Left lung (tissue), 10 donors: Measurements from ENCODE around the gene SNX27. TPM values are rescaled to one million over a fixed set of nuclear protein-coding genes. Genes with fewer than 3 reads are reported as not detected.

ENCODE experiments used
- ATAC-seq: fragments of 200-7000 bp; cut with Tn5 transposase; one replicate; pipeline ENCODE4 v1.9.1; 2020; ENCODE audit warnings: moderate library complexity
- DNase-seq, 4 donors: peaks; one replicate each; pipeline ENCODE4 v3.0.0-alpha.2; 2013 to 2020
- H3K27ac ChIP-seq, 2 donors: fragments of 200-600 bp; sonication (generic) in 1 of 2; one replicate each; pipeline versions ENCODE4 v1.5.0 to v1.8.0; 2020 to 2021
- H3K27me3 ChIP-seq, 2 donors: fragments of 200-600 bp; sonication (generic) in 1 of 2; one replicate each; pipeline versions ENCODE4 v1.5.0 to v1.8.0; 2020 to 2021
- H3K36me3 ChIP-seq, 2 donors: fragments of 200-600 bp; sonication (generic) in 1 of 2; one replicate each; pipeline versions ENCODE4 v1.5.0 to v1.8.0; 2020 to 2021
- H3K4me1 ChIP-seq, 2 donors: fragments of 200-600 bp; one replicate each; pipeline ENCODE4 v1.8.0; 2021
- H3K4me3 ChIP-seq, 2 donors: fragments of 200-600 bp; sonication (generic) in 1 of 2; one replicate each; pipeline versions ENCODE4 v1.5.0 to v1.8.0; 2020 to 2021; ENCODE audit warnings: mild to moderate bottlenecking in 1 of 2
- H3K9me3 ChIP-seq, 2 donors: fragments of 200-600 bp; sonication (generic) in 1 of 2; one replicate each; pipeline versions ENCODE4 v1.5.0 to v1.8.0; 2020 to 2021
- intact Hi-C, 2 donors: fragments of 100-400 bp; cut with DNase I; formaldehyde crosslinking; loops; one replicate each; pipeline versions ENCODE4 v1.11.2 to v1.14.2; 2022
- polyA plus RNA-seq, 6 donors: library from polyadenylated mRNA; unstranded; fragments of 120-200 nt; gene quantifications; one replicate each; pipeline ENCODE4 v1.2.1, GENCODE V29; 2013; ENCODE audit not compliant: insufficient read length in 6 of 6
- total RNA-seq, 2 donors: library from RNA; stranded (reverse); fragmentation: NEBNext Ultra II Directional; extraction: Animal tissue kit (Norgen Biotek cat#: 25700); gene quantifications; one replicate each; pipeline ENCODE4 v1.2.1, GENCODE V29; 2021
- TF ChIP-seq, protein P1 (sequence below), 2 donors: fragments of 200-600 bp; sonication (generic) in 1 of 2; IDR thresholded peaks; one replicate each; pipeline versions ENCODE4 v1.5.0 to v1.8.0; 2021; ENCODE audit warnings: antibody characterized with exemption in 2 of 2
- donor health status: DM: no; HTN: yes; CAD: no.
- donor health status: DM: no; HTN: no; CAD: no.

Gene SNX27
- total and polyA plus RNA-seq, 8 donors, result 21.5 to 64.5 (median 23.9) TPM

DNA sequence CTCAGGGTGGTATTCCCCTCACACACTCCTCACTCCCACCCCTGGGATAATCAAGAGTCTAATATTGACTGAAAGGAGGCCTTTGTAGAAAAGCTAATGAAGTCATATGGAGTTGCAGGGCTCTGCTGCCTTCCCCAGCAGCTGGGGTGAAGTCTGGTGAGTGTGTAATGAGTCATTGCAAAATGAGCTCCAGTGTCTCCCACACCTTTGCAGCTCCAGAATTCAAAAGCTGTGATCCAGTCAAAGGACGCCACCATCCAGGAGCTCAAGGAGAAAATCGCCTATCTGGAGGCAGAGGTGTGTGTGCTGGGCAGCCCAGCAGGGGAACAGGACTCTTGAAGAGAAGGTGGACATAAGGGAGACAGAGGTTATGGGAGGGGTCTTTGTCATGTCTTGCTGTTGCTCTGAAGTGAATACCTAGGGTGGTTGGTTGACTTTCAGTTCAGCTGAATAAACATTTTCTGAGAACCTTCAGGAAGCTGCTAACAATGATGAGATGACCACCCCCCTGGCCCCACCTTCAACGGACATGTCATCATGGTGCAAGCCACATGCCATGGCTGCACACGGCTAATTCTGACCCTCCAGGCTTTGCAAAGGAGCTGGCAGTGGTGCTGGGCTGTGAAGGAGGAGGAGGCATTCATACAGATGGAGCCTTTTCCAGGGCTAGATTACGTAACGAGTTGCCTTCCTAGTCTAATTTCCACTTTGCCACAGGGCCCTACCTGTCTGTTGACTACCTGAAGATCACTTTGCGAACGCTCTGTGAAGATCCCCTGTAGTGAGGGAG is 32.2 kb upstream of the SNX27 start:
- H3K27me3 ChIP-seq, result no peaks in the 10 kb centered on the region
- DNase-seq (no peak), ATAC-seq (no peak)
- TF ChIP-seq, protein P1, sequence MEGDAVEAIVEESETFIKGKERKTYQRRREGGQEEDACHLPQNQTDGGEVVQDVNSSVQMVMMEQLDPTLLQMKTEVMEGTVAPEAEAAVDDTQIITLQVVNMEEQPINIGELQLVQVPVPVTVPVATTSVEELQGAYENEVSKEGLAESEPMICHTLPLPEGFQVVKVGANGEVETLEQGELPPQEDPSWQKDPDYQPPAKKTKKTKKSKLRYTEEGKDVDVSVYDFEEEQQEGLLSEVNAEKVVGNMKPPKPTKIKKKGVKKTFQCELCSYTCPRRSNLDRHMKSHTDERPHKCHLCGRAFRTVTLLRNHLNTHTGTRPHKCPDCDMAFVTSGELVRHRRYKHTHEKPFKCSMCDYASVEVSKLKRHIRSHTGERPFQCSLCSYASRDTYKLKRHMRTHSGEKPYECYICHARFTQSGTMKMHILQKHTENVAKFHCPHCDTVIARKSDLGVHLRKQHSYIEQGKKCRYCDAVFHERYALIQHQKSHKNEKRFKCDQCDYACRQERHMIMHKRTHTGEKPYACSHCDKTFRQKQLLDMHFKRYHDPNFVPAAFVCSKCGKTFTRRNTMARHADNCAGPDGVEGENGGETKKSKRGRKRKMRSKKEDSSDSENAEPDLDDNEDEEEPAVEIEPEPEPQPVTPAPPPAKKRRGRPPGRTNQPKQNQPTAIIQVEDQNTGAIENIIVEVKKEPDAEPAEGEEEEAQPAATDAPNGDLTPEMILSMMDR (IDR thresholded peaks at IDR 0.05), result no peak
- no peak overlapping the region for H3K27ac ChIP-seq
- H3K9me3 ChIP-seq, result no peaks in the 10 kb centered on the region
- no peak overlapping the region for H3K4me3 ChIP-seq
- intact Hi-C loops, result no loop called here
- no peaks in the 10 kb centered on the region for H3K4me1 ChIP-seq
- peaks cover 0 to 20% of the 10 kb centered on the region in 2 donors for H3K36me3 ChIP-seq

DNA sequence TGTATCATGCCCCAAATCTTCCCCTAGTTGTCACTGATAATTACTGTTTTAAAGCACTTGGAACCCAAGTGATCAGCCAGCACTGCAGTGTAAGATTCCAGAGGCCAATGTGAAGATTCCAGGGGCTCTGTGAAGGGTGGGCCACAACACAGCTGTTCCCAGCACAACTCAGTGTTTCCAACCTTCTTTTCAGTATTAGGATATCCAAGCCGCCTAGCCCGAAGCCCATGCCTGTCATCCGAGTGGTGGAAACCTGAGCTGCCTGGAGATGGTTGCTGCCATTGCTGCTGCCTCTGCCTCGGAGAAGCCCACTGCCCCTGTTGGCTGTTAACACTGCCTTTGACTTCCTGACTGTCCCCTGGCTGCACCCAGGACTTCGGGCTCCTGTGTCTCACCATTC is 30.4 kb upstream of the SNX27 start:
- Histone ChIP-seq H3K4me3 (no peak overlapping the region), H3K27ac (no peak overlapping the region), H3K36me3 (peaks cover 0 to 18% of the 10 kb centered on the region in 2 donors), H3K4me1 (no peaks in the 10 kb centered on the region), H3K27me3 (no peaks in the 10 kb centered on the region), H3K9me3 (no peaks in the 10 kb centered on the region)
- no peak for DNase-seq
- no peak for ATAC-seq
- TF ChIP-seq, protein P1 (IDR thresholded peaks at IDR 0.05), result no peak
- intact Hi-C loops, result no loop called here

DNA sequence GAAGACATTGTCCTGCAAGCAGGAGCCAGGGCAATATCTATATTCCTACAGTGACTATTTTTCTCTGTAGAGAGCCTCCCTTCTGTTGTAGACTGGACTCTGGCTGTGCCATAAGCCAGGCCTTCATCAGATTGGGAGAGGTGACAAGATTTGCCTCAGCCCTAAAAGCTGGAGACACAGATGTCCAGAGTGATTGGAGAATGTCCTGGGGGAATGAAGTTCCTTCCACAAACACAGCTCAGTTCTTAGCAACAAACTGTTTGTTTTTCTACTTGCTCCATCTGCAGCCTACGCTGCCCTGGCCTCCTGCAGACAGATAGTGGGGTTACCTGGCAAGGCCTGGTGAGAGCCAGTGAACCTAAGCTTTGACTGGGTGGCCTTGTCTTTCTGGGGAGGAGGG is 29.9 kb upstream of the SNX27 start:
- H3K27ac ChIP-seq, result no peak overlapping the region
- DNase-seq (no peak), ATAC-seq (no peak)
- no peak overlapping the region for H3K4me3 ChIP-seq
- TF ChIP-seq, protein P1 (IDR thresholded peaks at IDR 0.05), result no peak
- intact Hi-C loops, result no loop called here
- H3K27me3 ChIP-seq, result no peaks in the 10 kb centered on the region
- no peaks in the 10 kb centered on the region for H3K4me1 ChIP-seq
- no peaks in the 10 kb centered on the region for H3K9me3 ChIP-seq
- H3K36me3 ChIP-seq, result peaks cover 0 to 18% of the 10 kb centered on the region in 2 donors

DNA sequence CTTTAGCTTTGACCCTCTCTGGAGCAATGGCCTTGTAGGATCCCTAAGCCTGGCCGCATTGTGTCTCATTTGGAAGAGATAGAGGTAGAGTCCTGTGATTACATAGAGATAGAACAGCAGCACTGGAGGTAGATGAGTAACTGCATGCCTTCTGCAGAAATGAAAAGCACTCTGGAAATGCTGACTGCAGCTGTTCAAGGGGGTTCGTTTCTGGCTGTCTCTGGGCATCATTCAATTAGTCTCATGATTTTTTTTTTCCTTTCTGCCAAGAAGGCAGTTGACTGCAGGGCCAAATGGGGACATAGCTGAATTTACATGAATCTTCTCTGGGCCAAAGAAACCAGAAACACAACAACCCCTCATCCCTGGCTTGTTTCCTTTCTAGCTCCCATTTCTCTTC is 28.1 kb upstream of the SNX27 start:
- H3K36me3 ChIP-seq, result peaks cover 0 to 18% of the 10 kb centered on the region in 2 donors
- DNase-seq, result no peak
- no peaks in the 10 kb centered on the region for H3K27me3 ChIP-seq
- H3K9me3 ChIP-seq, result no peaks in the 10 kb centered on the region
- no peaks in the 10 kb centered on the region for H3K4me1 ChIP-seq
- intact Hi-C loops, result no loop called here
- TF ChIP-seq, protein P1 (IDR thresholded peaks at IDR 0.05), result no peak
- ATAC-seq, result no peak
- H3K27ac ChIP-seq, result no peak overlapping the region
- H3K4me3 ChIP-seq, result no peak overlapping the region

DNA sequence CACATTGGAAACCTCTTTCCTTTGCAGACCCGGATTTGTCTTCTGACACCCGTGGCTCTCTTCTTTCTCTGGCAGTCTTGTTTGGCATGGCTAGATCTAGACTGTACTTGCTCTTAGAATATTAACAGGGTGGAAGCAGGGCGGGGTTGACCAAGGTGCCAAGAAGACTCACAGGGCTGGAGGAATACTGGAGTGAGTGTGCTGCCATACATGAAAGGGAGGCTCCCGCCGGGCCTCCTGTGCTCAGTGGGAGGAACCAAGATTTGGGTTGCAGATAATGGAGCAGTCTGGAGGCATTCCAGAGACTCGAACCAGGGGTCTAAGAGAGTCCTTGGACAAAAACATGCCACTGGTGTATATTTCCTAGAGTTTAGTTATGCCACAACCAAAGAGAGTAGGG is 27.6 kb upstream of the SNX27 start:
- intact Hi-C loops, result no loop called here
- Histone ChIP-seq H3K4me3 (no peak overlapping the region), H3K27ac (no peak overlapping the region), H3K36me3 (peaks cover 0 to 13% of the 10 kb centered on the region in 2 donors), H3K27me3 (no peaks in the 10 kb centered on the region), H3K4me1 (no peaks in the 10 kb centered on the region), H3K9me3 (no peaks in the 10 kb centered on the region)
- DNase-seq (no peak), ATAC-seq (no peak)
- TF ChIP-seq, protein P1 (IDR thresholded peaks at IDR 0.05), result no peak
